ENCODE data around the gene KRTAP10-3. TPM values are rescaled to one million over a fixed set of nuclear protein-coding genes. Genes with fewer than 3 reads are reported as not detected.

KRTAP10-3 gene
- total and polyA plus RNA-seq, 2 of the 13 experiments (the other 11 are each of a cell fraction or from before 2014, with no cell fraction given), result not detected

- TF ChIP-seq FOXM1 (CRISPR knock-in tag; IDR thresholded peaks at IDR 0.05) (no peak), ZMYM2 (CRISPR knock-in tag; IDR thresholded peaks at IDR 0.05) (no peak), CSRNP1 (CRISPR knock-in tag; IDR thresholded peaks at IDR 0.05) (no peak), JARID2 (CRISPR knock-in tag; IDR thresholded peaks at IDR 0.05; ENCODE audit: insufficient replicate concordance) (no peak), SETDB1 (CRISPR knock-in tag; IDR thresholded peaks at IDR 0.05; ENCODE audit: borderline replicate concordance) (no peak), RCOR2 (CRISPR knock-in tag; IDR thresholded peaks at IDR 0.05) (0 out of 2 replicates have a peak, but pooled peaks have one; percentile 43), ZNF225 (CRISPR knock-in tag; IDR thresholded peaks at IDR 0.05) (0 out of 2 replicates have a peak, but pooled peaks have one; percentile 38), ZNF605 (CRISPR knock-in tag; IDR thresholded peaks at IDR 0.05) (0 out of 2 replicates have a peak, but pooled peaks have one; percentile 14), ZNF674 (CRISPR knock-in tag; IDR thresholded peaks at IDR 0.05; ENCODE audit: low read depth) (no peak), HOXA5 (CRISPR knock-in tag; IDR thresholded peaks at IDR 0.05) (0 out of 2 replicates have a peak, but pooled peaks have one; percentile 36), ZNF276 (CRISPR knock-in tag; IDR thresholded peaks at IDR 0.05; ENCODE audit: low read depth) (0 out of 2 replicates have a peak, but pooled peaks have one; percentile 26), ZNF740 (CRISPR knock-in tag; IDR thresholded peaks at IDR 0.05) (0 out of 2 replicates have a peak, but pooled peaks have one; percentile 21), ZNF251 (CRISPR knock-in tag; IDR thresholded peaks at IDR 0.05) (0 out of 2 replicates have a peak, but pooled peaks have one; percentile 5), ISL2 (CRISPR knock-in tag; IDR thresholded peaks at IDR 0.05) (0 out of 2 replicates have a peak, but pooled peaks have one; percentile 51), EP300 (IDR thresholded peaks at IDR 0.05; ENCODE audit: low read depth in 2 of 2, low read length in 2 of 2) (peak in 1 of 2 experiments; percentile 38; a peak in 1 of 4 replicates), EP300 (CRISPR knock-in tag; IDR thresholded peaks at IDR 0.05; ENCODE audit: borderline replicate concordance) (no peak), ZNF556 (CRISPR knock-in tag; IDR thresholded peaks at IDR 0.05; ENCODE audit: borderline replicate concordance) (0 out of 2 replicates have a peak, but pooled peaks have one; percentile 44), PAX8 (CRISPR knock-in tag; IDR thresholded peaks at IDR 0.05; ENCODE audit: borderline replicate concordance) (no peak), PRDM10 (CRISPR knock-in tag; IDR thresholded peaks at IDR 0.05; ENCODE audit: low read depth) (peak; percentile 56; the same call in 1 of the 2 replicates), SALL1 (CRISPR knock-in tag; IDR thresholded peaks at IDR 0.05) (peak; percentile 42; the same call in 1 of the 2 replicates), CBFB (CRISPR knock-in tag; IDR thresholded peaks at IDR 0.05) (no peak)
Observed at GRCh38 chr21:44574457-44575306, 16.1 kb upstream of the KRTAP10-3 start (continued).
